Colonic mucosa (tissue), 4 donors: Measurements from ENCODE around the gene ADAM21. TPM values are rescaled to one million over a fixed set of nuclear protein-coding genes. Genes with fewer than 3 reads are reported as not detected.
"Not testable (repeated sequence)": the region's sequence is repeated elsewhere in the genome, so short reads cannot be mapped to it uniquely, and the experiment has no call there.

Experiments used
- DNase-seq: peaks from one replicate; pipeline ENCODE4 v3.0.0-alpha.2; 2020
- H3K27ac ChIP-seq: fragments of 200-600 bp; one replicate; pipeline ENCODE4 v1.8.0; 2021
- H3K27me3 ChIP-seq: fragments of 200-600 bp; one replicate; pipeline ENCODE4 v1.8.0; 2021
- H3K36me3 ChIP-seq: fragments of 200-600 bp; one replicate; pipeline ENCODE4 v1.8.0; 2021
- H3K4me1 ChIP-seq: fragments of 200-600 bp; one replicate; pipeline ENCODE4 v1.8.0; 2021; ENCODE audit warnings: mild to moderate bottlenecking
- H3K4me3 ChIP-seq: fragments of 200-600 bp; one replicate; pipeline ENCODE4 v1.8.0; 2021
- H3K9ac ChIP-seq, 2 donors: one replicate each; pipeline ENCODE4 v1.7.0; 2013; ENCODE audit warnings: control low read depth in 2 of 2, low read depth in 2 of 2, low read length in 2 of 2
- H3K9me3 ChIP-seq: fragments of 200-600 bp; one replicate; pipeline ENCODE4 v1.8.0; 2021
- CTCF ChIP-seq: fragments of 200-600 bp; IDR thresholded peaks from one replicate; pipeline ENCODE4 v1.8.0; 2022; ENCODE audit warnings: antibody characterized with exemption, mild to moderate bottlenecking
- intact Hi-C: fragments of 100-400 bp; cut with DNase I; formaldehyde crosslinking; loops from one replicate; pipeline ENCODE4 v1.14.1; 2022
- total RNA-seq, 2 donors: library from RNA; stranded (reverse); fragmentation: NEBNext Ultra II Directional in 1 of 2; extraction: Animal tissue kit (Norgen Biotek cat#: 25700) in 1 of 2; gene quantifications; one replicate each; pipeline ENCODE4 v1.2.1, GENCODE V29; 2021
- donor health status: healthy.
- donor health status: DM: no; HTN: no; CAD: no.
- donor health status: DM: no; HTN: no; CAD: no.

ADAM21 gene
- total RNA-seq, 2 donors from 2014 or later = not detected

- Histone ChIP-seq H3K27ac (no peak overlapping the region), H3K9ac (no peak overlapping the region), H3K36me3 (no peaks in the 10 kb centered on the region), H3K9me3 (no peaks in the 10 kb centered on the region), H3K4me3 (no peak overlapping the region), H3K4me1 (no peaks in the 10 kb centered on the region), H3K27me3 (no peaks in the 10 kb centered on the region)
- DNase-seq = no peak
- intact Hi-C loops = no loop called here
- no peak for TF ChIP-seq CTCF
Measured at GRCh38 chr14:70472253-70473159, 20.5 kb downstream of the ADAM21 start.

GRCh38 chr14:70473825-70474224 is 21.9 kb downstream of the ADAM21 start:
- no peak for DNase-seq
- intact Hi-C loops = no loop called here
- Histone ChIP-seq H3K27ac (no peak overlapping the region), H3K36me3 (no peaks in the 10 kb centered on the region), H3K4me3 (no peak overlapping the region), H3K4me1 (no peaks in the 10 kb centered on the region), H3K27me3 (no peaks in the 10 kb centered on the region), H3K9me3 (no peaks in the 10 kb centered on the region), H3K9ac (no peak overlapping the region)
- no peak for TF ChIP-seq CTCF

GRCh38 chr14:70475459-70475858 is 23.5 kb downstream of the ADAM21 start:
- H3K9me3 ChIP-seq, H3K9ac ChIP-seq, H3K27ac ChIP-seq, H3K4me1 ChIP-seq, H3K27me3 ChIP-seq, DNase-seq, intact Hi-C loops, H3K36me3 ChIP-seq, H3K4me3 ChIP-seq: not testable (repeated sequence)

GRCh38 chr14:70477356-70478105 is 25.6 kb downstream of the ADAM21 start:
- H3K9ac ChIP-seq, H3K27me3 ChIP-seq, H3K27ac ChIP-seq, intact Hi-C loops, H3K36me3 ChIP-seq, H3K4me1 ChIP-seq, DNase-seq, H3K4me3 ChIP-seq, H3K9me3 ChIP-seq: not testable (repeated sequence)

GRCh38 chr14:70489579-70490200 is 37.7 kb downstream of the ADAM21 start:
- no peaks in the 10 kb centered on the region for H3K27me3 ChIP-seq
- no peak for DNase-seq
- H3K9ac ChIP-seq = no peak overlapping the region
- TF ChIP-seq CTCF = no peak
- intact Hi-C loops = no loop called here
- H3K27ac ChIP-seq = no peak overlapping the region
- H3K9me3 ChIP-seq = no peaks in the 10 kb centered on the region
- no peaks in the 10 kb centered on the region for H3K4me1 ChIP-seq
- H3K36me3 ChIP-seq = no peaks in the 10 kb centered on the region
- H3K4me3 ChIP-seq = no peak overlapping the region

- no peaks in the 10 kb centered on the region for H3K9me3 ChIP-seq
- no peaks in the 10 kb centered on the region for H3K4me1 ChIP-seq
- no peaks in the 10 kb centered on the region for H3K36me3 ChIP-seq
- intact Hi-C loops = no loop called here
- H3K9ac ChIP-seq = no peak overlapping the region
- TF ChIP-seq CTCF = no peak
- no peaks in the 10 kb centered on the region for H3K27me3 ChIP-seq
- DNase-seq = no peak
- H3K4me3 ChIP-seq = no peak overlapping the region
- no peak overlapping the region for H3K27ac ChIP-seq
Measured at GRCh38 chr14:70498191-70498590, 46.2 kb downstream of the ADAM21 start.

Other genes with a start within 250 kb of the ADAM21 start
- gene COX16, start 92.5 kb upstream of the ADAM21 start, total RNA-seq = 10 to 100 TPM; 43.9 to 58.2 TPM
- 10 to 100 TPM; 50.6 to 55.4 TPM for gene SYNJ2BP, start 35.1 kb upstream of the ADAM21 start, total RNA-seq
- gene ADAM20, start 82.8 kb downstream of the ADAM21 start, total RNA-seq = under 1 TPM; 0.35 TPM
- 10 to 100 TPM; 25.7 to 28.0 TPM for gene MED6, start 148.5 kb downstream of the ADAM21 start, total RNA-seq
- under 1 TPM; 0.66 to 0.82 TPM for gene TTC9, start 189.7 kb downstream of the ADAM21 start, total RNA-seq